Measurements from ENCODE around the gene SLC27A3. TPM values are rescaled to one million over a fixed set of nuclear protein-coding genes. Genes with fewer than 3 reads are reported as not detected.

Gene SLC27A3
- total RNA-seq, 6 experiments from 2014 or later: 5.0 to 7.0 (median 6.1) TPM

- Mint-ChIP-seq H3K4me1 (ENCODE audit: low read depth) (peaks cover 23% of the 10 kb centered on the region), H3K27me3 (ENCODE audit: insufficient read depth) (peaks cover 3% of the 10 kb centered on the region), H3K27ac (peak overlapping the region; percentile 95; the same call in 1 of the 2 replicates), H3K4me3 (no peak overlapping the region), H3K9me3 (no peaks in the 10 kb centered on the region), H3K36me3 (ENCODE audit: low read depth) (no peaks in the 10 kb centered on the region)
- no peak for DNase-seq
- no peak for TF ChIP-seq CTCF (IDR thresholded peaks at IDR 0.05)
Measured at GRCh38 chr1:153789478-153790034, 14.3 kb downstream of the SLC27A3 start.

GRCh38 chr1:153790313-153790965 lies 15.2 kb downstream of the SLC27A3 start:
- H3K9me3 Mint-ChIP-seq: no peaks in the 10 kb centered on the region
- H3K4me3 Mint-ChIP-seq: peak overlapping the region; percentile 82
- H3K27ac Mint-ChIP-seq: peak overlapping the region; percentile 95
- no peak for TF ChIP-seq CTCF (IDR thresholded peaks at IDR 0.05)
- H3K27me3 Mint-ChIP-seq (ENCODE audit: insufficient read depth): peaks cover 3% of the 10 kb centered on the region
- H3K36me3 Mint-ChIP-seq (ENCODE audit: low read depth): no peaks in the 10 kb centered on the region
- peak; percentile 48 for DNase-seq
- H3K4me1 Mint-ChIP-seq (ENCODE audit: low read depth): peaks cover 23% of the 10 kb centered on the region

GRCh38 chr1:153790966-153791647 lies 15.9 kb downstream of the SLC27A3 start:
- H3K4me3 Mint-ChIP-seq: peak overlapping the region; percentile 82
- no peaks in the 10 kb centered on the region for H3K9me3 Mint-ChIP-seq
- peaks cover 3% of the 10 kb centered on the region for H3K27me3 Mint-ChIP-seq (ENCODE audit: insufficient read depth)
- TF ChIP-seq CTCF (IDR thresholded peaks at IDR 0.05): no peak
- peak; percentile 88 for DNase-seq
- H3K36me3 Mint-ChIP-seq (ENCODE audit: low read depth): no peaks in the 10 kb centered on the region
- H3K4me1 Mint-ChIP-seq (ENCODE audit: low read depth): peaks cover 23% of the 10 kb centered on the region
- peak overlapping the region; percentile 95 for H3K27ac Mint-ChIP-seq

- peaks cover 23% of the 10 kb centered on the region for H3K4me1 Mint-ChIP-seq (ENCODE audit: low read depth)
- H3K27ac Mint-ChIP-seq: peak overlapping the region; percentile 95
- no peaks in the 10 kb centered on the region for H3K9me3 Mint-ChIP-seq
- H3K27me3 Mint-ChIP-seq (ENCODE audit: insufficient read depth): peaks cover 3% of the 10 kb centered on the region
- peak; percentile 41 for DNase-seq
- H3K36me3 Mint-ChIP-seq (ENCODE audit: low read depth): no peaks in the 10 kb centered on the region
- no peak for TF ChIP-seq CTCF (IDR thresholded peaks at IDR 0.05)
- peak overlapping the region; percentile 82 for H3K4me3 Mint-ChIP-seq
Measured at GRCh38 chr1:153791648-153792253, 16.5 kb downstream of the SLC27A3 start.

GRCh38 chr1:153792631-153793041 lies 17.4 kb downstream of the SLC27A3 start:
- Mint-ChIP-seq H3K4me1 (ENCODE audit: low read depth) (peaks cover 23% of the 10 kb centered on the region), H3K36me3 (ENCODE audit: low read depth) (no peaks in the 10 kb centered on the region), H3K9me3 (no peaks in the 10 kb centered on the region)

More at GRCh38 chr1:153792631-153793041, 17.4 kb downstream of the SLC27A3 start:
- DNase-seq: no peak
- Mint-ChIP-seq H3K4me3 (no peak overlapping the region), H3K27me3 (ENCODE audit: insufficient read depth) (no peaks in the 10 kb centered on the region; the same call in 1 of the 2 replicates), H3K27ac (peak overlapping the region; percentile 9; the same call in 1 of the 2 replicates)
- no peak for TF ChIP-seq CTCF (IDR thresholded peaks at IDR 0.05)

Data from HFFc6 (cell line).